Measurements from ENCODE around the gene PRDM2. TPM values are rescaled to one million over a fixed set of nuclear protein-coding genes. Genes with fewer than 3 reads are reported as not detected.

Gene PRDM2
- total RNA-seq, 2 donors from 2014 or later, result 27.8 to 38.9 TPM

DNA sequence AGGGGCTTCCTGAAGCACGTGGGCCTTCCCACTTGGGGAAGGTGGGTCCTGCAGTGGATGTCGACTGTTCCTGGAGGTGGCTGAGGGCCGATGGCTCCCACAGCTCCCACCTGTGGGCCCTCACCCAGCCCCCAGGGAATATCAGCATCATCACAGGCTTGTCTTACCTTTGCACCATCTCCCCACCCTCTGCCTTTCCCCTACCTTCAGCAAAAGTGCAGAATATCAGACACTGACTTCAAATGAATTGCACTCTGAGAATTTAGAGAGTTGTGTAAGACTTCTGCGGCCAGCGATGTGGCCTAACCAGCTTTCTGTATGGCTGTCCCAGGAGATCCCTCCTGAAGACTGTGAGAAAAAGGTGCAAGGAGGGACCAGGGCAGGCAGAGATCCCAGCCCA, 105.4 kb downstream of the PRDM2 start:
- no peak for TF ChIP-seq POLR2A (IDR thresholded peaks at IDR 0.05)
- no peak for DNase-seq (ENCODE audit: low spot score)
- 85% methylated on average over 5 of the region's 5 CpGs for WGBS
- H3K27me3 ChIP-seq (replicated peaks; ENCODE audit: insufficient read depth), result no peaks in the 10 kb centered on the region
- no peak overlapping the region for H3K27ac ChIP-seq
- no peaks in the 10 kb centered on the region for H3K9me3 ChIP-seq
- H3K4me3 ChIP-seq, result no peak overlapping the region
- H3K36me3 ChIP-seq, result no peaks in the 10 kb centered on the region
- peaks cover 5% of the 10 kb centered on the region for H3K4me1 ChIP-seq (replicated peaks)
- intact Hi-C loops (cut with DNase I), result no loop called here

DNA sequence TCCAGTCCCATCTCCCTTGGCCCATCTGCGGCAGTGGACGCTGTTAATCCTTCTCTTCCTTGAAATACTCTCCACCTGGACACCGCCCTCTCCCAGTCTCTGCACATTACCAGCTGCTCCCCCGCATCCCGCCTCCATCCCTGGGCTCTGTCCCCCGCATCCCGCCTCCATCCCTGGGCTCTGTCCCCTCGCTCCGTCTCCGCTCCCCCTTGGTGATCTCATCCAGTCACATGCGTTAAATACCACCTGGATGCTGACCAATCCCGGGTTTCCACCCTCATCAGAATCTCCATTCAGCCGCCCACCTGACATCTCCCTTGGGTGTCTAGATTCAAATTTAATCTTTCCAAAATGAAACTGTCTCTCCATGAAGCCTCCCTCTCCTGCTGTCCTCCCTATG, 106.1 kb downstream of the PRDM2 start:
- Histone ChIP-seq H3K9me3 (no peaks in the 10 kb centered on the region), H3K27ac (no peak overlapping the region), H3K36me3 (no peaks in the 10 kb centered on the region), H3K27me3 (replicated peaks; ENCODE audit: insufficient read depth) (no peaks in the 10 kb centered on the region), H3K4me1 (replicated peaks) (peaks cover under 1% of the 10 kb centered on the region), H3K4me3 (no peak overlapping the region)
- no peak for TF ChIP-seq POLR2AphosphoS5 (IDR thresholded peaks at IDR 0.05)
- TF ChIP-seq CTCF (IDR thresholded peaks at IDR 0.05), result no peak
- no peak for TF ChIP-seq POLR2A (IDR thresholded peaks at IDR 0.05)
- no peak for DNase-seq (ENCODE audit: low spot score)
- intact Hi-C loops (cut with DNase I), result no loop called here
- WGBS, result 98% methylated on average over 13 of the region's 13 CpGs

GRCh38 chr1:13807209-13807608, 107.2 kb downstream of the PRDM2 start:
- no peak overlapping the region for H3K4me3 ChIP-seq
- intact Hi-C loops (cut with DNase I), result no loop called here
- H3K9me3 ChIP-seq, result no peaks in the 10 kb centered on the region
- H3K4me1 ChIP-seq (replicated peaks), result no peaks in the 10 kb centered on the region
- no peaks in the 10 kb centered on the region for H3K36me3 ChIP-seq
- 34% methylated on average over 7 of the region's 7 CpGs for WGBS
- peak; percentile 14 for TF ChIP-seq POLR2AphosphoS5 (IDR thresholded peaks at IDR 0.05)
- TF ChIP-seq POLR2A (IDR thresholded peaks at IDR 0.05), result no peak
- TF ChIP-seq CTCF (IDR thresholded peaks at IDR 0.05), result peak in 3 of 4 experiments; percentile 17 to 62 (median 62)
- DNase-seq (ENCODE audit: low spot score), result peak; percentile 63
- no peak overlapping the region for H3K27ac ChIP-seq
- no peaks in the 10 kb centered on the region for H3K27me3 ChIP-seq (replicated peaks; ENCODE audit: insufficient read depth)

GRCh38 chr1:13808729-13809131, 108.7 kb downstream of the PRDM2 start:
- Histone ChIP-seq H3K36me3 (no peaks in the 10 kb centered on the region), H3K4me3 (no peak overlapping the region), H3K9me3 (no peaks in the 10 kb centered on the region), H3K27ac (no peak overlapping the region), H3K4me1 (replicated peaks) (no peaks in the 10 kb centered on the region), H3K27me3 (replicated peaks; ENCODE audit: insufficient read depth) (no peaks in the 10 kb centered on the region)
- no peak for DNase-seq (ENCODE audit: low spot score)
- 81% methylated on average over 7 of the region's 7 CpGs for WGBS
- intact Hi-C loops (cut with DNase I), result no loop called here
- no peak for TF ChIP-seq POLR2A (IDR thresholded peaks at IDR 0.05)
- TF ChIP-seq POLR2AphosphoS5 (IDR thresholded peaks at IDR 0.05), result no peak
- TF ChIP-seq CTCF (IDR thresholded peaks at IDR 0.05), result no peak

DNA sequence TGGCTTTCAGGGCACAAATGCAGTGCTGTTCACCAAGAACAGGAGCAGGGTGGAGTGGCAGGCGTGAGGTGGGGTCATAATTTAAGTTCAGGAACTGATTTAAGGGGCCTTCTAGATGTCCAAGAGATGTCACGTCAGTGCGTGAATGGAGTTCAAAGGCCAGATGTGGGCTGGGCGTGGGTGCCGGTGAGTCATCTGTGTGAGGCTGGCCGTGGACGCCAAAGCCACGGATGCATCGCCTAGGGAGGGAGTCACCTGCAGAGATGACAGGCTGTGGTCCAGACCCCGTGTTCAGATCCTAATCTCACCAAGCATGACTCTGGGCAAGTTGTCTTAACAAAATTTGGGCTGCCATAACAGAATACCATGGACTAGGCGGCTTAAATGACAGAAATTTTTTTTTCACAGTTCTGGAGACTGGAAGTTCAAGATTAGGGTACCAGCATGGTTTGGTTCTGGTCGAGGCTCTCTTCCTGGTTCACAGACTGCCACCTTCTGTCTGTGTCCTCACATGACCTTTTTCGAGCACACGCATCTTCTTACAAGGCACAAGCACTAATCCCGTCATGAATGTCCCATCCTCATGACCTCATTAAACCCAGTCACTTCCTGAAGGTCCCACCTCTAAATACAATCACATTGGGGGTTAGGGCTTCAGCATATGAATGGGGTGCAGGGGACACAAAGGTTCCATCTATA, 109.6 kb downstream of the PRDM2 start:
- no peaks in the 10 kb centered on the region for H3K27me3 ChIP-seq (replicated peaks; ENCODE audit: insufficient read depth)
- no peak overlapping the region for H3K4me3 ChIP-seq
- H3K4me1 ChIP-seq (replicated peaks), result no peaks in the 10 kb centered on the region
- intact Hi-C loops (cut with DNase I), result loop anchor here (5.0 kb wide), 1 partner anchor 142 kb away; no protein-coding TSS in a partner anchor
- no peaks in the 10 kb centered on the region for H3K36me3 ChIP-seq
- 88% methylated on average over 15 of the region's 15 CpGs for WGBS
- H3K9me3 ChIP-seq, result no peaks in the 10 kb centered on the region
- no peak for DNase-seq (ENCODE audit: low spot score)
- TF ChIP-seq CTCF (IDR thresholded peaks at IDR 0.05) (no peak), POLR2A (IDR thresholded peaks at IDR 0.05) (no peak), POLR2AphosphoS5 (IDR thresholded peaks at IDR 0.05) (no peak)
- H3K27ac ChIP-seq, result no peak overlapping the region
